ENCODE measurements around the gene NTRK3. TPM values are rescaled to one million over a fixed set of nuclear protein-coding genes. Genes with fewer than 3 reads are reported as not detected.

The NTRK3 gene
- total and polyA plus RNA-seq, 2 of the 8 experiments (the other 6 are each of a cell fraction or from before 2014, with no cell fraction given), result 4.5 to 6.8 TPM

- TF ChIP-seq BCL11A (IDR thresholded peaks at IDR 0.05; ENCODE audit: low read depth in 2 of 2, low read length in 2 of 2), result no peak
- TF ChIP-seq CHD2 (IDR thresholded peaks at IDR 0.05; ENCODE audit: low read length), result no peak
- TF ChIP-seq ATF2 (IDR thresholded peaks at IDR 0.05; ENCODE audit: low read length), result no peak
Measured at GRCh38 chr15:88075102-88075501, 181.4 kb downstream of the NTRK3 start (continued).
